Peyer's patch (tissue), 4 donors: Measurements from ENCODE around the gene NFE2. TPM values are rescaled to one million over a fixed set of nuclear protein-coding genes. Genes with fewer than 3 reads are reported as not detected.
A peak's percentile ranks its signal among the peaks of the same experiment; 100 is the strongest.

Source experiments
- DNase-seq, 3 donors: peaks; one replicate each; pipeline ENCODE4 v3.0.0-alpha.2; 2017 to 2019
- H3K27ac ChIP-seq, 4 donors: fragments of 200-600 bp; sonication (generic); one replicate each; pipeline ENCODE4 v1.5.1; 2016 to 2019
- H3K27me3 ChIP-seq, 2 donors: fragments of 200-600 bp; sonication (generic); one replicate each; pipeline ENCODE4 v1.5.1; 2019
- H3K36me3 ChIP-seq, 3 donors: fragments of 200-600 bp; sonication (generic); one replicate each; pipeline ENCODE4 v1.5.1; 2016 to 2019
- H3K4me1 ChIP-seq, 4 donors: fragments of 200-600 bp; sonication (generic); one replicate each; pipeline ENCODE4 v1.5.1; 2016 to 2019
- H3K4me3 ChIP-seq, 4 donors: fragments of 200-600 bp; sonication (generic); 1 replicate in 3 of 4; 2 replicates in 1 of 4; pipeline ENCODE4 v1.5.1; 2016 to 2019; ENCODE audit warnings: mild to moderate bottlenecking in 1 of 4
- H3K9me3 ChIP-seq, 4 donors: fragments of 200-600 bp; sonication (generic); one replicate each; pipeline ENCODE4 v1.5.1; 2016 to 2019; ENCODE audit warnings: mild to moderate bottlenecking in 1 of 4
- CTCF ChIP-seq, 6 experiments: fragments of 450-650 bp in 4 of 6; fragments of 200-600 bp in 2 of 6; sonication (generic) in 1 of 6; IDR thresholded peaks; one replicate each; pipeline ENCODE4 v1.5.1; 2017 to 2019; ENCODE audit warnings: antibody characterized with exemption in 6 of 6, mild to moderate bottlenecking in 3 of 6, moderate library complexity in 1 of 6
- POLR2A ChIP-seq, 2 donors: fragments of 450-650 bp; IDR thresholded peaks; one replicate each; pipeline ENCODE4 v1.5.1; 2017; ENCODE audit warnings: antibody characterized with exemption in 2 of 2, mild to moderate bottlenecking in 2 of 2, moderate library complexity in 2 of 2
- total RNA-seq, 4 donors: library from RNA; depleted of rRNA; stranded (reverse); fragments of >200 nt; gene quantifications; one replicate each; pipeline ENCODE4 v1.1.0, GENCODE V29; 2016

The NFE2 gene
- total RNA-seq, 4 donors from 2014 or later, result not detected

- H3K9me3 ChIP-seq, result no peaks in the 10 kb centered on the region
- H3K27ac ChIP-seq, result no peak overlapping the region
- no peak for DNase-seq
- H3K36me3 ChIP-seq, result peaks cover 0 to 1% (median 0%) of the 10 kb centered on the region in 3 donors
- H3K4me1 ChIP-seq, result peaks cover 0 to 19% (median 0%) of the 10 kb centered on the region in 4 donors
- H3K4me3 ChIP-seq, result no peak overlapping the region
- TF ChIP-seq POLR2A (IDR thresholded peaks at IDR 0.05) (no peak), CTCF (IDR thresholded peaks at IDR 0.05) (no peak)
- H3K27me3 ChIP-seq, result no peaks in the 10 kb centered on the region
These were observed 38.9 kb downstream of the NFE2 start for GRCh38 chr12:54261815-54262402.

- Histone ChIP-seq H3K4me1 (peaks cover 0 to 19% (median 0%) of the 10 kb centered on the region in 4 donors), H3K36me3 (peaks cover 0 to 12% (median 0%) of the 10 kb centered on the region in 3 donors), H3K27ac (peak overlapping the region in 2 of 4 donors; percentile 3 to 62), H3K4me3 (peak overlapping the region in 2 of 4 donors; percentile 23 to 46), H3K27me3 (no peaks in the 10 kb centered on the region), H3K9me3 (no peaks in the 10 kb centered on the region)
- DNase-seq, result peak in 2 of 3 donors; percentile 58 to 69
- TF ChIP-seq CTCF (IDR thresholded peaks at IDR 0.05), result no peak
- TF ChIP-seq POLR2A (IDR thresholded peaks at IDR 0.05), result no peak
These were observed 41.4 kb downstream of the NFE2 start for GRCh38 chr12:54259194-54260011.

- Histone ChIP-seq H3K36me3 (peaks cover 0 to 13% (median 0%) of the 10 kb centered on the region in 3 donors), H3K4me3 (no peak overlapping the region), H3K9me3 (no peaks in the 10 kb centered on the region), H3K27me3 (no peaks in the 10 kb centered on the region), H3K4me1 (peaks cover 0 to 19% (median 0%) of the 10 kb centered on the region in 4 donors), H3K27ac (peak overlapping the region in 1 of 4 donors; percentile 62)
- no peak for DNase-seq
- TF ChIP-seq CTCF (IDR thresholded peaks at IDR 0.05) (no peak), POLR2A (IDR thresholded peaks at IDR 0.05) (no peak)
These were observed 42.6 kb downstream of the NFE2 start for GRCh38 chr12:54258201-54258681.

GRCh38 chr12:54257332-54257731, 43.5 kb downstream of the NFE2 start:
- Histone ChIP-seq H3K4me3 (no peak overlapping the region), H3K9me3 (no peaks in the 10 kb centered on the region), H3K4me1 (peaks cover 0 to 16% (median 0%) of the 10 kb centered on the region in 4 donors), H3K27ac (no peak overlapping the region), H3K36me3 (peaks cover 0 to 17% (median 0%) of the 10 kb centered on the region in 3 donors), H3K27me3 (no peaks in the 10 kb centered on the region)
- TF ChIP-seq CTCF (IDR thresholded peaks at IDR 0.05) (no peak), POLR2A (IDR thresholded peaks at IDR 0.05) (no peak)
- no peak for DNase-seq

- Histone ChIP-seq H3K27me3 (no peaks in the 10 kb centered on the region), H3K27ac (no peak overlapping the region), H3K4me3 (no peak overlapping the region), H3K4me1 (no peaks in the 10 kb centered on the region), H3K36me3 (peaks cover 0 to 21% (median 0%) of the 10 kb centered on the region in 3 donors), H3K9me3 (no peaks in the 10 kb centered on the region)
- DNase-seq, result no peak
- TF ChIP-seq POLR2A (IDR thresholded peaks at IDR 0.05), result no peak
- no peak for TF ChIP-seq CTCF (IDR thresholded peaks at IDR 0.05)
These were observed 47.6 kb downstream of the NFE2 start for GRCh38 chr12:54253240-54253639.
